GM18868 (cell line): Measurements from ENCODE around the gene CDK14.
A peak's percentile ranks its signal among the peaks of the same experiment; 100 is the strongest.
"Not testable (repeated sequence)": the region's sequence is repeated elsewhere in the genome, so short reads cannot be mapped to it uniquely, and the experiment has no call there.

Experiments used
- ATAC-seq: cut with Tn5 transposase; IDR thresholded peaks from one replicate; pipeline ENCODE4 v1.9.1; 2021; ENCODE audit warnings: mild to moderate bottlenecking, moderate library complexity; ENCODE audit not compliant: unreplicated experiment

Gene CDK14

DNA sequence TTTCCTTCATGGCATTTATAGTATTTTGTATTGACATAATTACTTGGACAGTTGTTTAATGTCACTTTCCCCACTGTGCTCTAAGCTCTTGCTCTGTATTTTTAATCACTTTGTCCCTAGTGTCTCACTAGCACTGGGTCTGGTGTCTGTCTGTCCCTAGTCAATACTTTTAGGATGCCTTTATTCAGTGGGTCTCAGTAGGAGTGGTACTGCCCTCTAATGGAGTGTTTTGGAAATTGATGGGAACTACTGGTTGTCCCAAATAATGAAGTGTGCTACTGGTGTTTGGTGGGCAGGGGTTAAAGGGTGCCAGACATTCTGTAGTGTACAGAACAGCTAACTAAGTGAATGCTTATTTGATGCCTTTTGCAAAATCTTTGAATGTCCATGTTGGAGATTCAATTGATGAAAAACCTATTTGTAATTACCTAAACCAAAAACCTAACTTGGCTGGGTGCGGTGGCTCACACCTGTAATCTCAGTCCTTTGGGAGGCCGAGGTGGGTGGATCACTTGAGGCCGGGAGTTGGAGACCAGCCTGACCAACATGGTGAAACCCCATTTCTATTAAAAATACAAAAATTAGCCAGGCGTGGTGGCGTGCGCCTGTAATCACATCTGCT lies 33.3 kb downstream of the CDK14 start:
- ATAC-seq: peak; percentile 86

- peak; percentile 54 for ATAC-seq
Observed at GRCh38 chr7:90631502-90631901, 35.4 kb downstream of the CDK14 start.

DNA sequence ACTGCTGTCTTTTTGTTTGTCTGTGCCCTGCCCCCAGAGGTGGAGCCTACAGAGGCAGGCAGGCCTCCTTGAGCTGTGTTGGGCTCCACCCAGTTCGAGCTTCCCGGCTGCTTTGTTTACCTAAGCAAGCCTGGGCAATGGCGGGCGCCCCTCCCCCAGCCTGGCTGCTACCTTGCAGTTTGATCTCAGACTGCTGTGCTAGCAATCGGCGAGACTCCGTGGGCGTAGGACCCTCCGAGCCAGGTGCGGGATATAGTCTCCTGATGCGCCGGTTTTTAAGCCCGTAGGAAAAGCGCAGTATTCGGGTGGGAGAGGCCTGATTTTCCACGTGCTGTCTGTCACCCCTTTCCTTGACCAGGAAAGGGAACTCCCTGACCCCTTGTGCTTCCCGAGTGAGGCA lies 43.6 kb downstream of the CDK14 start:
- ATAC-seq: not testable (repeated sequence)

- ATAC-seq: no peak
Observed at GRCh38 chr7:90642978-90643377, 46.9 kb downstream of the CDK14 start.

DNA sequence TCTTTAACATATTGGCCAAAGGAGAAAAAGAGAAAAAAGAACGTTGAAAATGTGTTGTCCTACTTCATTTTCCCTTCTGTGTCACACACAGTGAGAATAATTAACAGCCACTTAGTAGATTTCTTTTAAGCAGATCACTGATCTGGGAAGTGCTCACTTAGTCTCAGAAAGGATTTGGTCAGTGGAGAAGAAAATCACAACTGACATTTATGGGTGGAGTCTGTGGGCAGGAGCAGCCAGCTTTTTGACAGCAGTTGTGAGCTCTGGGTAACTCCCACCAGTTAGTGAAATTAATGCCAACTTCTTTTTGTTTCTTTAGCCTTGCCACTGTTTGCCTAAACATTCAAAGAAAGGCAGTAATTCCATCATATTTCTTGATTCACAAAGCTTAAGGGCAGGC lies 49.7 kb downstream of the CDK14 start:
- peak; percentile 68 for ATAC-seq

GRCh38 chr7:90648107-90648506 lies 52.0 kb downstream of the CDK14 start:
- ATAC-seq: peak; percentile 55

DNA sequence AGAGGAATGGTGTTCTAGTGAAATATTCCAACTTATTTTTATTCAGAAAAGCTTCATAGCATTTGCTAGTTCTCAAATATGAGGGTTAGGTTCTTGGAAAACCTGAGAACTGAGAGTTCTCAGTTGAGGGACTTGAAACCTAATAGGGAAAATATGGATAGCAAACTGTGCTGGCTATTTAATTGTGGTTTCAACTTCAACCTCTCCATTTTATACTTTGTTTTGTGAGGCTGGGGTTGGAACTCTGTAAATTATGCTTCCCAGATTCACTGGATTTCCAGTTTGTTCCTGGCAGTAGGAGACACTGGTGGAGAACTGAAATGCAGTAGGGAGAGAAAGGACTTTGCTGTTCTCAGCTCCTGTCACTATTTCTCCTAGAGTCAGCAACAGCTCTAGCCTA lies 52.7 kb downstream of the CDK14 start:
- ATAC-seq: no peak

GRCh38 chr7:90654718-90655427 lies 58.8 kb downstream of the CDK14 start:
- peak; percentile 46 for ATAC-seq

DNA sequence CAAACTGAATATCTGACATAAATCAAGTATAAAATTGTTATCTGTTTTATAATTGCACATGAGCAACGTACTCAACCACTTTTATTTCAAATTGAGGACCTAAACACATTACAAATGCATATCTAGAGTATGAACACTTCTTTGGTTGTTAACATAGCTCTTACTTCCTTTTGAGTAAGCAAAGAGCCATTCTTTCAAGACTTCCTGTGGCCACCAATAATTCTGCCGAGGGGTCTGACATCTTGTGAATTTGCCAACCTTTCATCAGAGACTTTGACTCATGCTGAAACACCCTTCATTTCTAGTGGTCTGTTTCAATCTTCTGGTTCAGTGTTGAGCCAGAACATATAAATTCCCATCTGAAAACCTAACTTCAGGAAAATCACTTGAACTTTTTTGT lies 59.4 kb downstream of the CDK14 start:
- peak; percentile 60 for ATAC-seq

GRCh38 chr7:90657481-90657880 lies 61.4 kb downstream of the CDK14 start:
- ATAC-seq: no peak

- ATAC-seq: no peak
Observed at GRCh38 chr7:90660100-90660499, 64.0 kb downstream of the CDK14 start.

GRCh38 chr7:90660819-90661218 lies 64.7 kb downstream of the CDK14 start:
- ATAC-seq: peak; percentile 77

DNA sequence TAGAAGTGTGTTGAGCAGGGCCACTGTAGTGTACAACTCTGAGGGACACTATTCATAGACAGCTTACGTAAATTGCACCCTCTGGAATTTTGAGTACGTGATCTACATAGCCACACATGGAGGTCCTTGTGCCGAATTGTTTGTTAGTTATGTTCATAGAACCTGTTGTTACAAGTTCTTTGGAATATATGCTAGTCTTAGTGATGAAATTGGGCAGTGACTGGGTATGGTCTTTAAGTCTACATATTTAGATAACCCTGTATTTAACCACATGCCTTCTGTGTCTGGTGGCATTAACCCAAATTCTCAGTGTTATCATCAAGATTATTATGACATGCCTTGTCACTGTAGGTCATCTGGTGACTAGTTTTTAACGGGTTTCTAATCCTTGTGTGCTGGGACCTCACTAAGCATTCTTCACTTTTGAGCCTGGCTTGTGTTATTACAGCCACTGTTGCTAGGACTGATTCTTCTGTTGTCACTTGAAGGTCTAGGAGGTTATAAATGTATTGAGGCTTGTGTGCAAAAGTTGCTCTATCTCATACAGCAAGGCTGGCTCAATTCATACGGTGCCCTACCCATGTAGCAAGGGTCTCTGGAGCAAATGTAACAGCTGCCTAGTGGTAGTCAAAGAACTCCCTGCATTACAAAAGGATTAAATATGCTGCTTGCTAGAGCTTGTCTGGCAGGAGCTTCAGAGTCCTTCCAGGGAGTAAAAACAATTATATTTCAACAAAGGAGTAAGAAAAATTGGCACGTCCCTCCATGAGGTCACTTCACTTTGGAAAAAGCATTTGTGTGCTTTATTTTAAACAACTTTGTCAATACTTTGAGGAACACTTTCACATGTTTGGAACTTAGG lies 65.4 kb downstream of the CDK14 start:
- ATAC-seq: peak; percentile 17

DNA sequence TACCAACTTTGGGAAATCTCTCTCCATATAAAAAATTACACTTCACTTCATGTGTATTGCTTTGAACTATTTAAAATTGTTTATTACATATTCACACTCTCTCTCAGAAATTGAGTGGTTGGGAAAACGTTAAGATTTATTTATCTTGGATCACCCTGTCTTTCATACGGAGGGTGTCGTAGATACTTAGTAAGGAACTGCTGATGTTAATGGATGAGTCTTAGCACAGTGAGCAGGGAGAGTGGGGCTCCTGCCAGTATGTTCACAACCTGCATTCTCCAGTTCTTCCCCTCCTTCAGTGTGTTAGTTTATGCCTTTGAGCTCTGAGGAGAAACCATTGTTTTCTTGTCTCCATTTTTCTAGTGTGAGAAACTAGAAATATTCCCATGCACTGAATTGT lies 67.1 kb downstream of the CDK14 start:
- ATAC-seq: no peak

DNA sequence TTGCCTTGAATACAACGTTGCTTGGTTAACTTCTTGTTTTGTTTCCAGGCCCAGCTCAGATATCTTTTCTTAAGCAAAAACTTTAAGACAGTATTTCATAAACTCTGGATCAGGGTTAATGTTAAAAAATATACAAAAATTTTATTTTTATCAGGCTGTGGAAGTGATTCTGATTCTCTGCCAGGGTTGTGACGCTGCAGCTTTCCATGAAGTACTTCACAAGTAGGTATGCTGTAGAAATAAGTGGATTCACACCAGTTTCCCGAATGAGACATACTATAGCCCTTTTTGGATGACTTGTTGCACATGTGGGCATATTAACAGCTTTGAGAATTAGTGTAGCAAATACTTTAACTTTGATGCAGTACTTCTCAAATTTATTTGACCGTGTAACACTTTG lies 70.1 kb downstream of the CDK14 start:
- no peak for ATAC-seq

DNA sequence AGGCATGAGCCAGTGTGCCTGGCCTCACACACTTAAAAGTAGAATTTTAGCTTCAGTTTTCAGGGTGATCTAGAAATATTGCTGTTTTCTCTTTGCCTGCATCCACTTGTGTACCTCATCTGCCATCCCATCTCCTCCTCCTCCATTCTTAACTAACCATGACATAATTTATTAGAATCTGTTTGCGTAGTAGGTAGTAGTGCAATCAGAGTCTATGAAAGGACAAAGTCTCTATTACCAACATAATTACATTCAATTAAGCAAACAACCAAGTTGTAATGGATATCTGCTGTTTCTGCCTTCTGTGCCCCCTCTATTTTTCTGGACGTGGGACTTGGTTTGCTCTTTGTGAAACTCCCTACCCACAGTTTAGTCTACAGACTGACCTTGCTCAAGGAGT lies 72.9 kb downstream of the CDK14 start:
- ATAC-seq: no peak

- ATAC-seq: no peak
Observed at GRCh38 chr7:90669492-90669891, 73.4 kb downstream of the CDK14 start.

- ATAC-seq: no peak
Observed at GRCh38 chr7:90671571-90671970, 75.5 kb downstream of the CDK14 start.

DNA sequence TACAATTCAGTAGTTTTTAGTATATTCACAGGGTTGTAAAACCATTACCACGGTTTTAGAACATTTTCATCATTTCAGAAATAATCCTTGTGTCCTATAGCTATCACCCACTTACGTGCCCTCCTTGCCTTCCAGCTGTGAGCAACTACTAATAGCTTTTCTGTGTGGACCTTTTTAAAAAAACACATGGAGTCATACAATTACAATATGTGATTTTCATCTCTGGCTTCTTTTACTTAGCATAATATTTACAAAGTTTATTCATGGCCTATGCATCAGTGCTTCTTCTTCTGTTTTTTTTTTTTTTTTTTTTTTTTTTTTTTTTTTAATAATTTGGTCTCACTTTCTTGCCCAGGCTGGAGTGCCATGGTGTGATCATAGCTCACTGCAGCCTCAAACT lies 76.1 kb downstream of the CDK14 start:
- ATAC-seq: no peak

- ATAC-seq: no peak
Observed at GRCh38 chr7:90674625-90675024, 78.5 kb downstream of the CDK14 start.

DNA sequence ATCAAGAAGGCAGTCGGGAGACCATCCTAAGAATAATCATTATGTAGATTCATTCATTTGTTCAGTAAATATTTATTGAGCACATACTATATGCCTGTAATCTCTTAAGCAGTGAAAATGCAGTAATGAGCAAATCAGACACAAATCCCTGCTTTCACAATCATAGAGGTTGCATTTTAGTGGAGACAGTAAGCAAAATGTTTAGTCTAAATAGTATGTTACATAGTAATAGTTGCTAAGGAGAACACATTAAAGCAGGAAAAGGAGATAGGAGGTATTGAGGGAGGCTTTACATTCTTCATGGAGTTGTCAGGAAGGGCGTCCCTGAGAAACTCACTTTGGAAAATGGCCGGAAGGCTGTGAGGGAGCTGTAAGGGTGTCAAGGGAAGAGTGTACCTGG lies 79.9 kb downstream of the CDK14 start:
- ATAC-seq: no peak
